GM12872 (cell line): ENCODE measurements around the gene PGA4.
"Not testable (repeated sequence)": the region's sequence is repeated elsewhere in the genome, so short reads cannot be mapped to it uniquely, and the experiment has no call there.

ENCODE experiments used
- TF ChIP-seq, protein P1 (sequence below): IDR thresholded peaks from 3 replicates; pipeline ENCODE4 v1.5.1; 2011; ENCODE audit warnings: low read depth, mild to moderate bottlenecking, low read length, moderate library complexity; ENCODE audit not compliant: insufficient read depth

PGA4 gene

DNA sequence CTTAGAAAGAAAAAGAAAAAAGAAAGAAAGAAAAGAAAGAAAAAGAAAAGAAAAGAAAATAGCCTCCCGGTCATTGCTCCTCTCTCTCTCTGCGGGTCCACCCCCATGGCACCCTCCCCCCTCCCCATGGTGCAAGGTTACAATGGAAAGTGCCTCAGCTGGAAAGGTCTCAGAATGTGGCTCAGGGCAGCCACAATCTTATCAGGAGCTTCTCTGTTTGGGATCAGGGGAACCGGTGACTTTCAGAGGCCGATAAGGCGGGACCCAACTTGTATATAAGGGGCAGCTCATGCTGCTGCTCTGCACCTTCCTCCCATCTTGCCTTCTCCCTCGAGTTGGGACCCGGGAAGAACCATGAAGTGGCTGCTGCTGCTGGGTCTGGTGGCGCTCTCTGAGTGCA lies at the start of gene PGA4:
Gene PGA4 (plus strand): TSS at position 301 of the 400 bp plus-strand sequence. CDS start 54 bp downstream, at position 355.
- TF ChIP-seq, protein P1, sequence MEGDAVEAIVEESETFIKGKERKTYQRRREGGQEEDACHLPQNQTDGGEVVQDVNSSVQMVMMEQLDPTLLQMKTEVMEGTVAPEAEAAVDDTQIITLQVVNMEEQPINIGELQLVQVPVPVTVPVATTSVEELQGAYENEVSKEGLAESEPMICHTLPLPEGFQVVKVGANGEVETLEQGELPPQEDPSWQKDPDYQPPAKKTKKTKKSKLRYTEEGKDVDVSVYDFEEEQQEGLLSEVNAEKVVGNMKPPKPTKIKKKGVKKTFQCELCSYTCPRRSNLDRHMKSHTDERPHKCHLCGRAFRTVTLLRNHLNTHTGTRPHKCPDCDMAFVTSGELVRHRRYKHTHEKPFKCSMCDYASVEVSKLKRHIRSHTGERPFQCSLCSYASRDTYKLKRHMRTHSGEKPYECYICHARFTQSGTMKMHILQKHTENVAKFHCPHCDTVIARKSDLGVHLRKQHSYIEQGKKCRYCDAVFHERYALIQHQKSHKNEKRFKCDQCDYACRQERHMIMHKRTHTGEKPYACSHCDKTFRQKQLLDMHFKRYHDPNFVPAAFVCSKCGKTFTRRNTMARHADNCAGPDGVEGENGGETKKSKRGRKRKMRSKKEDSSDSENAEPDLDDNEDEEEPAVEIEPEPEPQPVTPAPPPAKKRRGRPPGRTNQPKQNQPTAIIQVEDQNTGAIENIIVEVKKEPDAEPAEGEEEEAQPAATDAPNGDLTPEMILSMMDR, result not testable (repeated sequence)

DNA sequence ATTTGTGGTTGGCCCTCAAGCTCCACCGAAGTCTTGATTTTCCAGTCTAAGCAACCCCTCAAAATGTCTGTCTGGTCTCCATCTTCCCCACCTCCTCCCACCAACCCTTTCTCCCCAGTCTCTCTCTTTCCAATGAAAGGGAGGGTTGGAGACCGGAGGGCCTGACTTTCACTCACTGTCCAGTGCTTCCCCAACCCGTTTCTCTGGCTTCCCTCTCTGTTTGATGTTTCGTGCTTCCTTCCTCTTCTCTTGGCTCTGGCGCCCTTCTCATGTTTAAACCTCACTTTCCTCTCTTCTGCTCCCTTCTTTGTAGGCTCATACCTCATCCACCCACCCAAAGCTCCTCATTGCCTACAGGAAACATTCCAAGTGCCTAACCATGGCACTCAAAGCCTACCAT lies 49.8 kb upstream of the PGA4 start:
- TF ChIP-seq, protein P1, result no peak

DNA sequence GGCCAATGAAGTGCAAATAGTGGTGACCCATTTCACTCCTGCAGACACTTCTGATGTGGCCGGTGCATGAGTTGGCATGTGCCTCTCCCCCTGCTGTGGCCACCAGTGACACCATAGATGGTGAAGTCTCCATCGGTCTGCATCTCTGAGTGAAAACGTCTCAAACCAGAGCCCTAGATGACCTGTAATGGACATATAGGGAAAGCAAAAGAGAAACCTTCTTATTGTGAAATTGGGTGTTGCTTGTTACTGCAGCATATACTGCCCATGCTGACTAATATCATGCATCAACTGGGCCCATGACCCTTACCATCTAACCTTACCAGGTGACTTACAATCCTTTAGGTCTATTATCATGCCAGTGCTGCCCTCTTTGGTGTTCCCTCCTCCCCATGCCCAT lies 49.3 kb upstream of the PGA4 start:
- TF ChIP-seq, protein P1, result no peak

DNA sequence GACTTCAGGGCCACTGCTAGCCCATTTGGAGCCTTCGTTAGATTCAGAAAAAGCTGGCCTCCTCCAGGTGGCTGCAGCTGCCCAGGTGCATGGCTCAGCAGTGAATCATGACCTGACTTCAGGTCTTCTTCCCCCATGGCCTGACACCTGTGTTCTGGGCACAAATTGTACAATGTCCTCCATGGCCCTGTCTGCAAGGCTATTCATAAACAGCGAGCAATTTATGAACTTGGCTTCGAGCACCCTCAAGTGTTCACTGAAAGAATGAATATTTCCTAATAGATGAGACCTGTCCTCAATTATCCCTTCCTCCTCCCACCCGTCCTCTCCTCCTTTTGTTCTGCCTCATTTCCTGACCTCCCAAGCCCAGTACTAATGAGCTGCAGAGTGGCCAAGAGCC lies 48.7 kb upstream of the PGA4 start:
- TF ChIP-seq, protein P1, result 0 out of 3 replicates have a peak, but pooled peaks have one; percentile 13

DNA sequence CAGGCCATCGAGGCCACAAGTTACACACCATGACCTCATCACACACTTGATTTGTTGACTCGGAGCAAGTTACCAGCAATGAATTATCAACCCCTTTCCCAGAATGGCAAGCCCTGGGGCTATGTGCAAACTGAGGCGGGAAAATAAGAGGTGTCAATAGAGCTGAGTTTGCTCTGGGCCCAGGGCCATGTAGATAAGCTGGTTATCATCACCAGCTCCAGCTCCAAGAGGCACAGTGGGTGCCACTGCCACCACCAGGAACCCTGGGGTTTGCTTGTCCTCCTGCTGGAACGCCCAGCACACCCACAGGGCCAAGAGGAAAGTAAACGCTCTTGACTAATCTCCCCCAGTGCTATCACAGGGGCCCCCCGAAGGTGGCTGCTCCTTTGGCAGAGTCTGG lies 47.9 kb upstream of the PGA4 start:
- TF ChIP-seq, protein P1, result no peak

DNA sequence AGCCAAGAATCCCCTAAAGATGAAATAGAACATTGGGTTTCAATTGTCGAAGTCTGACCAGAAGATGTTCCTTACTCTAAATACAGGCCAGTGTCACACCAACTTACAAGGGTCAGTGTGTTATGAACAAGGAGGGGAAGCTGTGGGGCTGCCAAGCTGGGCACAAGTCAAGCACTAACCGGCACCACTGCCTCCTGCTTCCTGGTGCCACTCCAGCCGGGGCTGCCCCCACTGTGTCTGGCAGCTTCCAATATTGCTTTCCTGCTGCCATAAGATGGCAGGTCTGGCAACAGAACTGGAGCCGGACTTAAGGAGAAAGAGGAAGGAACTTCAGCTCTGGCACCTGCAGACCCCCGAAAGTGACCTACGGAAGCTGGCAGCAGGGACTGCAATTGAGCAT lies 47.2 kb upstream of the PGA4 start:
- TF ChIP-seq, protein P1, result no peak

DNA sequence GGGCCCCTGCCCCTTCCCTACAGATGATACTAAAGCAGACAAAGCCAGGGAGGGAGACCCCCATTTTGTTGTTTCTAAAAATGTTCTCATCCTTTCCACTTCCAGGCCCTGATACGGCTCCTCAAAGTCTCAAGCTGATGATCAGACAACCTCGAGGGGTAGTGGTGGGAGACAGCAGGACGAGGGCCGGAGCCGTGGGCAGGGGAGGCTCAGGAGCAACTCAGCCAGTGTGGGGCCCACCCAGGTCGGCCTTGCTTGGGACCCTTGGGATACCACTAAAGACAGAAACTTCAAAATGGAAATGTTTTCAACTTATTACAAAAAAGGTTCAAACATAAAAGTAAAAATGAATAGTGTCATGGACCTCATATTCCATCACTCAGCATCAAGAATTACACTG lies 45.7 kb upstream of the PGA4 start:
- TF ChIP-seq, protein P1, result no peak

DNA sequence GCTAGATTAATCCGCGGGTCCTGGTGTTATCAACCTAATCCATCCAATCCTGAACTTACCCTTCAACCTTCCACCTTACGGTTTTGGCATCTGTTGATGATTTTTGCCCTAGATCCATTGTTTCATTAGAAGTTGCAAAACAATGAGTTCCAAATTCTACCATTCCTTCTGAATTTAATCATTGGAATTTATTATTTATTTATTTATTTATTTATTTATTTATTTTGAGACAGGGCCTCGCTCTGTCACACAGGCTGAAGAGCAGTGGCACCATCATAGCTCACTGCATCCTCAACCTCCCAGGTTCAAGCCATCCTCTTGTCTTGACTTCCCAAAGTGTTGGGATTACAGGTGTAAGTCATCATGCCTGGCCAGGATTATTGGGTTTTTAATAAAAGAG lies 40.7 kb upstream of the PGA4 start:
- TF ChIP-seq, protein P1, result no peak
